HUES48 (cell line): ENCODE measurements around the gene TGM4.

Source experiments
- H3K27ac ChIP-seq: one replicate; pipeline ENCODE4 v1.7.0; 2013; ENCODE audit warnings: low read depth, low read length, inconsistent platforms
- H3K27me3 ChIP-seq: 2 replicates; pipeline ENCODE4 v1.6.1; 2013; ENCODE audit warnings: mild to moderate bottlenecking, low read length; ENCODE audit not compliant: control insufficient read depth, insufficient read depth
- H3K36me3 ChIP-seq: 2 replicates; pipeline ENCODE4 v1.6.1; 2013; ENCODE audit warnings: low read length; ENCODE audit not compliant: control insufficient read depth, insufficient read depth
- H3K4me1 ChIP-seq: 2 replicates; pipeline ENCODE4 v1.6.1; 2013; ENCODE audit warnings: mild to moderate bottlenecking, low read length; ENCODE audit not compliant: control insufficient read depth, insufficient read depth
- H3K4me3 ChIP-seq: 2 replicates; pipeline ENCODE4 v1.5.1; 2013; ENCODE audit warnings: mild to moderate bottlenecking, low read depth, low read length
- H3K9ac ChIP-seq: 2 replicates; pipeline ENCODE4 v1.6.1; 2013; ENCODE audit warnings: mild to moderate bottlenecking, low read depth, low read length, moderate library complexity
- H3K9me3 ChIP-seq: 2 replicates; pipeline ENCODE4 v1.6.1; 2013; ENCODE audit warnings: low read length; ENCODE audit not compliant: control insufficient read depth, insufficient read depth

TGM4 gene

DNA sequence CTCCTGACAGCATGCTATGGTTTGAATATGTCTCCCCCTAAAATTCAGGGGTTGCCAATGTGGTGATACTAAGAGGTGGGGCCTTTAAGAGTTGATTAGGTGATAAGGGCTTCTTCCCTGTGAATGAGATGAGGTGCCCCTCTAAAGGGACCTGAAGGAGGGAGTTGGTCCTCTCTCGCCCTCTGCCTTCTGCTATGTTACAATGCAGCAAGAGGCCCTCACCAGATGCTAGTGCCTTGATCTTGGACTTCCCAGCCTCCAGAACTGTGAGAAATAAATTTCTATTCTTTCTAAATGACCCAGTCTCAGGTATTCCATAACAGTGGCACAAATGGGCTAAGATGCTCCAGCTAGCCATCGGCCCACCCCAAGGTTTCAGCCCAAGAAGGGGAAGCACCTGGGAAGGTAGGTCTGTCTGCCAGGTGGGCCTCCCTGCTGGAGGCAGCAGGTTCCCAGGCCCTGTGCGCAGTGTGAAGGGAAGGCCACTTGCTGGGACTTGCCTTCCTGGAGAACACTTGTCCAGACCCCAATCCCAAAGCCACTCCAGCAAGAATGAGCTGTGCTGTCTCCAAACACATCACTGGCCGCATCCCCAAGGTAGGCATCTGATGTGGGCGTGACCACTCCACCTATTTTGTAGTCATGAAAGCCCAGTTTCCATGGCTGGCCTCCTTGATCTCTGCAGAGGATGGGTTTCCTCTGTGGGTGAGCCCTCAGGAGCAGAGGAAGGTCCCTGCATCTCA lies 9.0 kb downstream of the TGM4 start:
- Histone ChIP-seq H3K36me3 (no peaks in the 10 kb centered on the region), H3K4me1 (no peaks in the 10 kb centered on the region; the same call in 1 of the 2 replicates), H3K27ac (peak overlapping the region; percentile 74), H3K27me3 (no peaks in the 10 kb centered on the region), H3K4me3 (no peak overlapping the region), H3K9me3 (no peaks in the 10 kb centered on the region), H3K9ac (no peak overlapping the region)

DNA sequence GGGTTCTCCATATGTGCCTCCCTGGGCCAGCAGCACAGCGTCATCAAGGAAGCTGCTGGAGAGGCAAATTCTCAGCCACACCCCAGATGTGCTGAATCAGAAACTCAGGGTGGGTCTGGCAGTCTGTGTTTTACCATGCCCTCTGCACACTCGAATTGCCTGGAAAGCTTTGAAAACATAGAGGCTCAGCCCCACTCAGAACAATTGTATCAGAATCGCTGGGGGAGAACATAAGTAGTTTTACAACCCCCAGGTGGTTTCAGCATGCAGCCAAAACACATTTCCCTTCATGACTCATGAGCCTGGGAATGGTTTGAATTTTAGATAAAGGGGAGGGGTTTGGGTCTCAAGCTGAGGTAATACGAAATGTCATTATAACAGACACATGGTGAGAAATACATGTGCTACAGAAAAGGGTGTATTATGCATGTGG lies 9.6 kb downstream of the TGM4 start:
- Histone ChIP-seq H3K27ac (peak overlapping the region; percentile 74), H3K36me3 (no peaks in the 10 kb centered on the region), H3K4me1 (no peaks in the 10 kb centered on the region; the same call in 1 of the 2 replicates), H3K9me3 (no peaks in the 10 kb centered on the region), H3K9ac (no peak overlapping the region), H3K4me3 (no peak overlapping the region), H3K27me3 (no peaks in the 10 kb centered on the region)

DNA sequence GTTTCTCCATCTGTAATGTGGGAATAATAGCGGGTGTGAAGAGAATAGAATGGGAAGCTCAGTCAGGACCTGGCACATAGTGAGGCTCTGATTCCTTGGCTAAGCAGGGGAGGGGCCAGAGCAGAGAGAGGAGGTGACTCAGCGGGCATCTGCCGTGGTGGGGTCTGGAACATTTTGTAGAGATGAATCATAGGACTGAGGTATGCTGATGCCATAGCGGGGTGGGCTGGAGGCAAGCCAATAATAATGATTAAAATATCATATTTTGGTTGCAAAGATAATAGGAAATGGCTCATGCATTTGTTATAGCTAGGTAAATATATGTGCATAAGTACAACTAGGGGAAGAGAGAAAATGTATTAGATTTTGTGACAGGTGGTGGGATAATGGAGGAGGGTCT lies 11.2 kb downstream of the TGM4 start:
- Histone ChIP-seq H3K4me1 (no peaks in the 10 kb centered on the region; the same call in 1 of the 2 replicates), H3K27me3 (no peaks in the 10 kb centered on the region), H3K27ac (peak overlapping the region; percentile 50), H3K9ac (no peak overlapping the region), H3K9me3 (no peaks in the 10 kb centered on the region), H3K36me3 (no peaks in the 10 kb centered on the region), H3K4me3 (no peak overlapping the region)

DNA sequence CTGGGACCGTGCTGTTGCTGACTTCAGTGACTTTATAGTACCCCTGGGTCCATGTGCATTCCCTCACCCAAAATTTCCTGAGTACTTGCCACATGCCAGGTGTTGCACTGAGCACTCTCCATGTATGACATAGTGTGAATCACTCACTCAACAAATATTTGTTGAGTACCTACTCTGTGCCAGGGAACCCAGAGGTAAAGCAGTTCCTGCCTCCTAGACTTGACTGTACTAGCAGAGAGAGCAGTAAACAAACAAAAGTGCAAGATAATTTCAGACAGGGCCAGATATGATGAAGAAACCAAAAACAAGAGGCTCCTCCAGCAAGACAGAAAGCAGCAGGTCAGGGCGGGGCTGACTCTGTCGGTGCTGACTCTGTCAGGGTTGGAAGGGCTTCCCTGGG lies 12.2 kb downstream of the TGM4 start:
- no peaks in the 10 kb centered on the region for H3K36me3 ChIP-seq
- no peak overlapping the region for H3K4me3 ChIP-seq
- H3K9ac ChIP-seq = no peak overlapping the region
- no peak overlapping the region for H3K27ac ChIP-seq
- no peaks in the 10 kb centered on the region for H3K9me3 ChIP-seq
- no peaks in the 10 kb centered on the region for H3K27me3 ChIP-seq
- H3K4me1 ChIP-seq = no peaks in the 10 kb centered on the region; the same call in 1 of the 2 replicates

DNA sequence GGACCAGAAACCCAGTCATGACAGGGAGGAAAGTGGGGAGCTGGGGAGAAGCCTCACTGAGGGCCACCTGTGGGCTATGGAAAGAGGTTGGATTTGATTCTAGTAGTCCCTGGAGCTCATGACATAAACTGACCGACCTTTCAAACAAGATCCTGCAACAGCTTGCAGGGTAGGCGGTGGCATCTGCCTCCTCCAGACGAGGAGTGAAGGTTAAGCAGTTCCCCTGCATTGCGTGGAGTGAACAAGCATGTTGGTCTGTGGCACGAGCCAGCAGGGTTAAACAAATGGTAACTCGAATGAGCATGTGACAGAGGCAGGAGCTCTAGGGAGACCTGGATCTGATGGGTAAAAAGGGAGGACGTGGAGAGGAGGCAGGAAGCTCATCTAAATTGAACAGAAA lies 12.7 kb downstream of the TGM4 start:
- Histone ChIP-seq H3K9ac (no peak overlapping the region), H3K27me3 (no peaks in the 10 kb centered on the region), H3K9me3 (no peaks in the 10 kb centered on the region), H3K27ac (no peak overlapping the region), H3K4me3 (no peak overlapping the region), H3K36me3 (no peaks in the 10 kb centered on the region), H3K4me1 (no peaks in the 10 kb centered on the region; the same call in 1 of the 2 replicates)

DNA sequence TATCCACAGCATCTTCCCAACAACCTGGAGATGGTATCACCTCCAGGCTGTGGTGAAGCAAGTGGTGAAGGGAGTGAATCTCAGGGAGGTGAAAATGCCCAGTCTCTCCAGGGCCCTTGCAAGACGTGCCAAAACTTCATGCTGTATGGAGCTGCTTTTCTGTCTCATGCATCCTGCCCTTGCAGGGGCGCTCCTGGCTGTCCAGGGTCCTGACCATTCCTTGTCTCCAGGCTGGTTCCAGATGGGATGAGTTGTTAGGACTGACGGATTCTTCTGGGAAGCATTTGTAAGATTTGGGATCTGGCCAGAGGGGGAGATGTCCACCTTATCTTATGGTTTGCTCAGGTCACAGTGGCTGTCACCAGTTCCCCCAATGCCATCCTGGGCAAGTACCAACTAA lies 15.8 kb downstream of the TGM4 start:
- Histone ChIP-seq H3K27me3 (no peaks in the 10 kb centered on the region), H3K9ac (no peak overlapping the region), H3K4me1 (peaks cover 4% of the 10 kb centered on the region; the same call in 1 of the 2 replicates), H3K4me3 (no peak overlapping the region), H3K36me3 (no peaks in the 10 kb centered on the region), H3K27ac (no peak overlapping the region), H3K9me3 (no peaks in the 10 kb centered on the region)

DNA sequence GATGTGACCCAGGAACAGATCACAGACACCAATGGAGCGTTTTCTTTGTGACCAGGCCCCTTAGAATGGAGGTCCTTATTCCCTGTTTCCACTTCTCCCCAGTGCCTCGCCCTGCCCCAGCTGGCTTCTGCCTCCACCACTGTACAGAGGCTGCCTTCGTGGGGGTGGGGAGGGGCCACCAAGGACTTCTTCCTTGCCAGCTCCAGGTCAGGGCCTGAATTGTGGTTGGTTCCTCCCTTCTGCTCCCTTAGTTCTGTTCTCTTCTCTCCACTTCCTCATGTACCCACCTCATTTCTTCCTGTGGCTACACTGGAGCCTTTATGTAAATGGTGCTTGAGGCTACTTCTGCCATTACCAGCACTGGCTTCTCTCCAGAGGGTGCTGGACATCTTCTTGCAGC lies 16.4 kb downstream of the TGM4 start:
- Histone ChIP-seq H3K27ac (no peak overlapping the region), H3K36me3 (no peaks in the 10 kb centered on the region), H3K27me3 (no peaks in the 10 kb centered on the region), H3K4me1 (peaks cover 4% of the 10 kb centered on the region; the same call in 1 of the 2 replicates), H3K4me3 (no peak overlapping the region), H3K9me3 (no peaks in the 10 kb centered on the region), H3K9ac (no peak overlapping the region)

DNA sequence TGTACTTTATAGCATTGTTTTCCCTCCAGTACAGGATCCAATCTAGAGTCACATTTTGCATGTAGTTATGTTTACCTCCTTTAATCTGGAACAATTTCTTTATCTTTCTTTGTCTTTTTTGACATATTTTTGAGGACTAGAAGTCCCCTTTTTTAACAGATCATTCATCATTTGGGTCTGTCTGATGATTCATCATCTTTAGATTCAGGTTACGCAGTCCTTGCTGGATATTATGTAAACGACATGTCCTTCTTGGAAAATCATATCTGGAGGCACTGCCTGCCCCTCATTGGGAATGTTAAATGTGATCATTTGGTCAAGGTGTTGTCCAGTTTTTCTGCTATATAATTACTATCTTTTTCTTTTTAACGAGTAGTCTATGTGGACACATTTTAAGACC lies 18.3 kb downstream of the TGM4 start:
- no peaks in the 10 kb centered on the region for H3K36me3 ChIP-seq
- no peak overlapping the region for H3K9ac ChIP-seq
- no peaks in the 10 kb centered on the region for H3K27me3 ChIP-seq
- H3K4me1 ChIP-seq = peaks cover 4% of the 10 kb centered on the region; the same call in 1 of the 2 replicates
- H3K9me3 ChIP-seq = no peaks in the 10 kb centered on the region
- no peak overlapping the region for H3K4me3 ChIP-seq
- no peak overlapping the region for H3K27ac ChIP-seq

DNA sequence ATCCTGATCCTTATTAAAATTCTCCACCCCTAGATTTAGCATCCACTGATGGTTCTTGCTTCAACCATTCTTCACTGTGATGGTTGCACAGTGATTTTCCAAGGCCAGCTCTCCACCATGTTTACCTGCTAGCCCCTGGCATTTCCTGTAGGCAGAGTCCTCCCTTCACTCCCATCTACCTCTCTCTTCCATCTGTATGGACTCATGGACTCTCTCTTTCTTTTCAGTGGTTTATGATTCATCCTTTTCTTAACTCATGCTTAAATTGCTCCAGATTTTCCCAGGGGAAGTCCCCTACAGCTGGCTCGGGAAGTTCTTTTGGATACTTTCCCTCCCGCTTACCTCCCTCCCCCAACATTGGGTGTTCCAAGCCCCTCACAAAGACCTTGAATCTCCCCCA lies 18.7 kb downstream of the TGM4 start:
- no peaks in the 10 kb centered on the region for H3K27me3 ChIP-seq
- no peaks in the 10 kb centered on the region for H3K9me3 ChIP-seq
- H3K27ac ChIP-seq = no peak overlapping the region
- H3K36me3 ChIP-seq = no peaks in the 10 kb centered on the region
- H3K9ac ChIP-seq = no peak overlapping the region
- H3K4me1 ChIP-seq = peaks cover 4% of the 10 kb centered on the region; the same call in 1 of the 2 replicates
- no peak overlapping the region for H3K4me3 ChIP-seq

DNA sequence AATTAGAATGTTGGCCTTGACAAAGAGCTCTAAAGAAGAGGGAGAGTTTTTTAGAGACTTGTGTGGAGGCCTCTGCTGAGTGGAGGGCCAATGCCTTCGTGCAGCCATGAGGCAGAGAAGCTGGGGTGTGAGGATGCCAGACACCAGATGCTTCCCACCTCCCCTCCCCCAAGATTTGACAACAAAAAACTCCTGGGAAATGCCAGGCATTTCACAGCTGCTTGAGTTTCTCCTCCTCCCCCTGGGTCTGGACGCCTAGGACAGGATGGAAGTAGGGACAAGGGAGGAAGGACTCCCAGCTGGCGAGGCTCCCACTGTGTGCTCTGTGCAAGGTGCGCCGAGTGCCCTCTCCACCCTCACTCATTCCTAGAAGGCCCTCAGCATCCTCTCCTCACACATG lies 20.1 kb downstream of the TGM4 start:
- Histone ChIP-seq H3K27me3 (no peaks in the 10 kb centered on the region), H3K36me3 (no peaks in the 10 kb centered on the region), H3K9me3 (no peaks in the 10 kb centered on the region), H3K4me1 (peaks cover 12% of the 10 kb centered on the region), H3K4me3 (no peak overlapping the region), H3K27ac (peak overlapping the region; percentile 42), H3K9ac (no peak overlapping the region)

DNA sequence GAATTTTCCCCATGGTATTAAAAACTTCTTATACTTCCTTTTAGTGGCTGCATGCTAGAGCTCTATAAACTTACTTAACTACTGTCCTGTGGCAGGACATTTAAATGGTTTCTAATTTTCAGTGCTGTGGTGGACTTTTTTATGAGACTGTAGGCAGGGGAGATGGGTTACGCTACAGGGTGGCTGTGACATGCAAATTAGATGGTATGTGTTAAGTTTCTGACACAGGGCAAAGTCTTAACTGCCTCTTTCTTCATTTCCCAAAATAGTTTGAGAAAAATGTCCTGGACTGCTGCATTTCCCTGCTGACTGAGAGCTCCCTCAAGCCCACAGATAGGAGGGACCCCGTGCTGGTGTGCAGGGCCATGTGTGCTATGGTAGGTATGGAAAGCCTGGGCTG lies 22.0 kb downstream of the TGM4 start:
- H3K27ac ChIP-seq = no peak overlapping the region

More for the DNA sequence above, 22.0 kb downstream of the TGM4 start:
- Histone ChIP-seq H3K27me3 (no peaks in the 10 kb centered on the region), H3K9me3 (no peaks in the 10 kb centered on the region), H3K4me3 (no peak overlapping the region), H3K9ac (no peak overlapping the region), H3K36me3 (no peaks in the 10 kb centered on the region), H3K4me1 (peaks cover 14% of the 10 kb centered on the region)
